Endothelial cell of umbilical vein (primary cell): ENCODE measurements around the gene SENP5. TPM values are rescaled to one million over a fixed set of nuclear protein-coding genes. Genes with fewer than 3 reads are reported as not detected.

Source experiments
- BruUV-seq: library from RNA; stranded (reverse); fragments of 400-500 nt; replicated peaks from 2 replicates; lab custom pipeline; 2021; lab: Mats Ljungman, UMichigan
- CTCF ChIA-PET: fragments of 300-600, 350-600 bp; sonication (Branson Sonifier 250); formaldehyde crosslinking; loops from one replicate; lab custom pipeline; 2021; ENCODE audit warnings: antibody characterized with exemption, inconsistent platforms; lab: Charles Lee
- POLR2A ChIA-PET: fragments of 300-600, 350-600 bp; sonication (Branson Sonifier 250); formaldehyde crosslinking; loops from one replicate; lab custom pipeline; 2021; ENCODE audit warnings: antibody characterized with exemption, inconsistent platforms; lab: Charles Lee
- DNase-seq: peaks from one replicate; pipeline ENCODE4 v3.0.0-alpha.2; 2011; ENCODE audit warnings: low read depth, low spot score
- FAIRE-seq: peaks from 2 replicates; lab custom pipeline; 2011; peaks lifted over from hg19 to GRCh38; lab: Jason Lieb, UNC
- H2AFZ ChIP-seq: 2 replicates; pipeline ENCODE4 v1.6.0; 2012; ENCODE audit warnings: low read depth, low read length, control low read depth, inconsistent platforms
- H3K27ac ChIP-seq: 2 replicates; pipeline ENCODE4 v1.5.1; 2011; ENCODE audit warnings: low read depth, mild to moderate bottlenecking, control low read depth, low read length, moderate library complexity; ENCODE audit not compliant: insufficient read depth
- H3K27me3 ChIP-seq, 2 experiments: 2 replicates each; pipeline versions ENCODE4 v1.6.0 to v1.6.1; 2011; ENCODE audit warnings: low read length in 2 of 2, mixed read lengths in 1 of 2; ENCODE audit not compliant: control insufficient read depth in 2 of 2, insufficient read depth in 2 of 2
- H3K36me3 ChIP-seq, 2 experiments: 2 replicates in 1 of 2; 3 replicates in 1 of 2; pipeline ENCODE4 v1.5.1; 2011; ENCODE audit warnings: low read length in 2 of 2, mild to moderate bottlenecking in 1 of 2, moderate library complexity in 1 of 2; ENCODE audit not compliant: control insufficient read depth in 2 of 2, insufficient read depth in 2 of 2; ENCODE audit errors: extremely low read depth in 1 of 2
- H3K4me1 ChIP-seq: 3 replicates; pipeline ENCODE4 v1.5.1; 2011; ENCODE audit warnings: mild to moderate bottlenecking, low read length; ENCODE audit not compliant: control insufficient read depth, insufficient read depth; ENCODE audit errors: extremely low read depth
- H3K4me2 ChIP-seq: 2 replicates; pipeline ENCODE4 v1.6.1; 2011; ENCODE audit warnings: low read length, control low read depth, mixed read lengths; ENCODE audit not compliant: insufficient read depth
- H3K4me3 ChIP-seq, 3 experiments: fragments of 200-600 bp in 1 of 3; sonication (generic), shearing (Covaris generic) in 1 of 3; replicated peaks in 1 of 3; 2 replicates each; pipeline ENCODE4 v1.5.1; 2011 to 2016; ENCODE audit warnings: control low read depth in 3 of 3, low read length in 3 of 3, mild to moderate bottlenecking in 2 of 3, inconsistent platforms in 1 of 3, low read depth in 1 of 3, moderate library complexity in 1 of 3; ENCODE audit not compliant: insufficient read depth in 1 of 3
- H3K79me2 ChIP-seq: 2 replicates; pipeline ENCODE4 v1.6.0; 2012; ENCODE audit warnings: low read length, inconsistent platforms; ENCODE audit not compliant: control insufficient read depth, insufficient read depth
- H3K9ac ChIP-seq: replicated peaks from 2 replicates; pipeline ENCODE3; 2011; ENCODE audit warnings: low read length, control low read depth; ENCODE audit not compliant: insufficient read depth; ENCODE audit errors: extremely low read depth
- H3K9me1 ChIP-seq: replicated peaks from 3 replicates; pipeline ENCODE4 v1.6.0; 2011; ENCODE audit warnings: mild to moderate bottlenecking, low read length; ENCODE audit not compliant: control insufficient read depth, insufficient read depth; ENCODE audit errors: extremely low read depth
- H3K9me3 ChIP-seq: replicated peaks from 2 replicates; pipeline ENCODE4 v1.5.1; 2012; ENCODE audit warnings: low read length, inconsistent platforms; ENCODE audit not compliant: control insufficient read depth, insufficient read depth
- H4K20me1 ChIP-seq: replicated peaks from 2 replicates; pipeline ENCODE3; 2011; ENCODE audit warnings: mild to moderate bottlenecking, low read length; ENCODE audit not compliant: control insufficient read depth, insufficient read depth; ENCODE audit errors: extremely low read depth
- FOS ChIP-seq: IDR thresholded peaks from 2 replicates; pipeline ENCODE4 v1.6.1; 2011; ENCODE audit warnings: mild to moderate bottlenecking, low read length, moderate library complexity, borderline replicate concordance; ENCODE audit not compliant: insufficient read depth
- JUN ChIP-seq: IDR thresholded peaks from 2 replicates; pipeline ENCODE4 v1.6.1; 2011; ENCODE audit warnings: borderline replicate concordance, low read depth; ENCODE audit not compliant: insufficient read length, insufficient read depth
- MYC ChIP-seq: IDR thresholded peaks from one replicate; pipeline ENCODE4 v1.6.1; 2011; ENCODE audit warnings: mild to moderate bottlenecking, low read depth, low read length
- POLR2A ChIP-seq: IDR thresholded peaks from 2 replicates; pipeline ENCODE4 v1.6.1; 2012; ENCODE audit warnings: low read depth, mild to moderate bottlenecking, control low read depth, low read length
- POLR2AphosphoS5 ChIP-seq: IDR thresholded peaks from 2 replicates; pipeline ENCODE4 v1.6.1; 2012; ENCODE audit warnings: low read depth, mild to moderate bottlenecking, control low read depth, low read length, moderate library complexity; ENCODE audit not compliant: insufficient read depth
- dilution Hi-C: fragments of 300-500 bp; cut with MboI; formaldehyde crosslinking; loops from one replicate; pipeline ENCODE4 v1.15.0; 2019; ENCODE audit warnings: low sequenced_read_pairs; ENCODE audit not compliant: extremely low pct_ligation_motif_present
- intact Hi-C: fragments of 100-400 bp; cut with micrococcal nuclease; formaldehyde crosslinking; loops from one replicate; pipeline ENCODE4 v1.10.0; 2022
- polyA plus RNA-seq, 4 experiments: library from polyadenylated mRNA; depleted of rRNA in 3 of 4; stranded (reverse) in 3 of 4; unstranded in 1 of 4; fragments of >200 nt; gene quantifications; 2 replicates each; pipeline versions ENCODE4 v1.2.1 to v1.2.3, GENCODE V29; 2011 to 2012; ENCODE audit warnings: missing spikeins in 1 of 4
- total RNA-seq: library from RNA; stranded (reverse); gene quantifications from 2 replicates; pipeline ENCODE4 v1.2.3, GENCODE V29; 2021

Gene SENP5
- total and polyA plus RNA-seq, 2 donors (not counting 3 experiments of a cell fraction or from before 2014, with no cell fraction given), result 7.9 to 33.5 TPM

- H3K79me2 ChIP-seq, result no peaks in the 10 kb centered on the region
- no peaks in the 10 kb centered on the region for H3K36me3 ChIP-seq
- CTCF ChIA-PET, result no interaction called here
- H4K20me1 ChIP-seq, result no peaks in the 10 kb centered on the region
- TF ChIP-seq POLR2A, result no peak
- H3K9ac ChIP-seq, result no peak overlapping the region
- intact Hi-C loops, result loop anchor here (1.0 to 5.0 kb wide), 2 partner anchors 25 to 445 kb away; partner anchors contain the start of gene NCBP2
- POLR2A ChIA-PET, result no interaction called here
- BruUV-seq, result TSS peak; percentile 14
- peak overlapping the region in 2 of 3 experiments; percentile 47 to 60 for H3K4me3 ChIP-seq
- H3K9me1 ChIP-seq, result no peaks in the 10 kb centered on the region
- peaks cover 3% of the 10 kb centered on the region for H3K4me1 ChIP-seq
- DNase-seq, result no peak
- no peaks in the 10 kb centered on the region for H3K9me3 ChIP-seq
- peak overlapping the region; percentile 37 for H3K4me2 ChIP-seq
- H3K27me3 ChIP-seq, result peaks cover 0 to 2% of the 10 kb centered on the region in 2 experiments
- dilution Hi-C loops, result no loop called here
- no peak overlapping the region for H2AFZ ChIP-seq
- FAIRE-seq, result no peak
- H3K27ac ChIP-seq, result no peak overlapping the region
These were observed 99.9 kb downstream of the SENP5 start for GRCh38 chr3:196967412-196968232.

- ChIA-PET POLR2A (no interaction called here), CTCF (interaction anchor here (1.5 to 1.6 kb wide), 3 partner anchors 18 to 446 kb away, joined by 4 to 14 read pairs (median 10); no protein-coding TSS in a partner anchor)
- H3K4me1 ChIP-seq, result peaks cover 3% of the 10 kb centered on the region
- H3K4me3 ChIP-seq, result peak within 1 kb of the TSS; percentile 60 to 81 (median 65)
- TF ChIP-seq POLR2A (peak; percentile 45), JUN (no peak), FOS (no peak), MYC (no peak), POLR2AphosphoS5 (peak; percentile 37)
- H3K27ac ChIP-seq, result no peak within 1 kb of the TSS
- peak within 1 kb of the TSS; percentile 44 for H3K9ac ChIP-seq
- FAIRE-seq (peak; percentile 21), DNase-seq (peak; percentile 25)
- H3K36me3 ChIP-seq, result no peaks in the 10 kb centered on the region
- H3K9me3 ChIP-seq, result no peaks in the 10 kb centered on the region
- no peaks in the 10 kb centered on the region for H4K20me1 ChIP-seq
- H3K27me3 ChIP-seq, result peaks cover 0 to 2% of the 10 kb centered on the region in 2 experiments
- no peaks in the 10 kb centered on the region for H3K79me2 ChIP-seq
- H3K4me2 ChIP-seq, result peak within 1 kb of the TSS; percentile 84
- BruUV-seq, result no TSS peak
- no peaks in the 10 kb centered on the region for H3K9me1 ChIP-seq
- intact Hi-C loops, result loop anchor here (1.0 to 5.0 kb wide), 4 partner anchors 26 to 446 kb away; partner anchors contain the start of gene NCBP2
- H2AFZ ChIP-seq, result peak within 1 kb of the TSS; percentile 94
- dilution Hi-C loops, result no loop called here
These were observed 100.8 kb downstream of the SENP5 start, which contains the start of gene PIGZ for GRCh38 chr3:196968233-196969133. Gene PIGZ (minus strand): TSS chr3:196968833. CDS start chr3:196952031, 16,802 bp downstream.
